NCI-H345 treated with DMSO at 0.1 percent for 48 hours (cell line): ENCODE results near the gene DLG3.

Experiments used
- DNase-seq: peaks from one replicate; lab custom pipeline; 2025; ENCODE audit not compliant: unreplicated experiment; lab: John Stamatoyannopoulos, UW

The DLG3 gene

GRCh38 chrX:70476166-70476933, 31.7 kb downstream of the DLG3 start:
- DNase-seq = no peak

- no peak for DNase-seq
Observed at GRCh38 chrX:70476934-70477733, 32.5 kb downstream of the DLG3 start.

- DNase-seq = no peak
Observed at GRCh38 chrX:70477734-70478075, 33.1 kb downstream of the DLG3 start.

- DNase-seq = no peak
Observed at GRCh38 chrX:70478526-70479245, 34.1 kb downstream of the DLG3 start.

GRCh38 chrX:70479247-70479921, 34.7 kb downstream of the DLG3 start:
- DNase-seq = no peak

GRCh38 chrX:70479922-70480659, 35.5 kb downstream of the DLG3 start:
- DNase-seq = no peak

GRCh38 chrX:70480660-70481018, 36.0 kb downstream of the DLG3 start:
- no peak for DNase-seq

GRCh38 chrX:70481471-70482270, 37.0 kb downstream of the DLG3 start:
- DNase-seq = no peak

GRCh38 chrX:70482300-70482699, 37.7 kb downstream of the DLG3 start:
- no peak for DNase-seq

GRCh38 chrX:70485466-70485865, 40.8 kb downstream of the DLG3 start:
- peak; percentile 72 for DNase-seq

- no peak for DNase-seq
Observed at GRCh38 chrX:70488856-70489255, 44.2 kb downstream of the DLG3 start.

GRCh38 chrX:70494441-70494840, 49.8 kb downstream of the DLG3 start:
- no peak for DNase-seq

- DNase-seq = no peak
Observed at GRCh38 chrX:70496491-70496890, 51.9 kb downstream of the DLG3 start.

- no peak for DNase-seq
Observed at GRCh38 chrX:70497026-70497425, 52.4 kb downstream of the DLG3 start.

GRCh38 chrX:70498129-70498528, 53.5 kb downstream of the DLG3 start:
- DNase-seq = no peak

GRCh38 chrX:70500826-70501225, 56.2 kb downstream of the DLG3 start:
- DNase-seq = no peak

GRCh38 chrX:70504772-70505450, 60.3 kb downstream of the DLG3 start:
- no peak for DNase-seq

- DNase-seq = no peak
Observed at GRCh38 chrX:70505451-70505841, 60.8 kb downstream of the DLG3 start.

GRCh38 chrX:70508296-70508911, 63.8 kb downstream of the DLG3 start:
- DNase-seq = peak; percentile 52
